Activated CD4-positive, CD25-positive, alpha-beta regulatory T cell treated with anti-CD3 and anti-CD28 coated beads, Interleukin-2, amount 50 U/mL, for 16 hours (primary cell): Measurements from ENCODE around the gene CMIP.

Experiments used
- DNase-seq: peaks from one replicate; pipeline ENCODE4 v3.0.0-alpha.2; 2020; ENCODE audit warnings: low read depth, low spot score

CMIP gene

DNA sequence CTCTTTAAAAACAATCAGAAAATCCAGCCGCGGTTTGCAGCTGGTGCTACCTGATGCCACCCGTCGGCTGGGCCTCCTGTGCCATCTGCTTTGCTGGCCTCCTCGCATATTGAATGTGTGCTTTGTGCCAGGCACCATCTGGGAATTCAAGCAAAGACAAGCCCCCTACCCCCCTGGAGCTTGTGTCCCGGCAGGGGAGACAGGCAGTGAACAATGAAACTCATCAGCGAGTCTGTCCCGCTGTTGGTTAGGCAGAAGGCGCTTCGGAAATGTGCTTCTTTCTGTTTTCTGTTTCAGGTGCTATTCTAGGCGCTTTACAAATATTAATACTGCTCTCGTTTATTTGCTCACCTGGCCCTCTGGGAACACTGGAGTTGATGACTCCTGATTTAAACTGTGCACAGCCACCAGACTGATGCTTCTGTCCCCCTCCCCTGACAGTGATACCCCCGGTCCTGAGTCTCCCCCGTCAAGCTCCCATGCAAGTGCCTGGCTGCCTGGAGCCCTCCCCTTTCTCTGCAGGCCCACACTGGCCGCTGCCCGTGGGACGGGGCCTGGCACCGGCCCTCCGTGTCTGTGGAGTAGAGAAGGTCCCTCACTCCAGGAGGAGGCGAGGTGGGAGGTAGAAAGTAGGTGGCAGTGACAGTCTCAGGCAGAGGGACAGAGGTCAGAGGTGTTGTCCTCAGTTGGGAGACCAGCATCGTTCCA lies 208.3 kb downstream of the CMIP start:
- DNase-seq = no peak

DNA sequence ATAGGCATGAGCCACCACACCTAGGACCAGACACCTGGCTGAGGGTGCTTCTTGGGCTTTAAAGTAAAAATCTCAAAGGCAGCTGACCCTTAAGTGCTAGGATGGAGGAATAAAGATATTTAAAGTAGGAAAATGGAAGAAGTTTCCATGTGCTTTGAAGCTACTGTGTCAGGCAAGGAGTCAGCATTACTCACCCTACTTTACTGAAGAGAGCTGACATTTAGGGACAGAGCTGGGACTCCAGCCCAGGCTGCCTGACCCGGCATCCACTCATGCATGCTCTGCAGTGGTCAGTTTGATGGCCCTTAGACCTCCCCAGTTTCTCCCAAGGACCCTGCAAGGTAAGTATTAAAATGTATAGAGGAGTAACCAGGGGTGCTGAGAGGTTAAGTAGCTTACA lies 209.7 kb downstream of the CMIP start:
- no peak for DNase-seq

DNA sequence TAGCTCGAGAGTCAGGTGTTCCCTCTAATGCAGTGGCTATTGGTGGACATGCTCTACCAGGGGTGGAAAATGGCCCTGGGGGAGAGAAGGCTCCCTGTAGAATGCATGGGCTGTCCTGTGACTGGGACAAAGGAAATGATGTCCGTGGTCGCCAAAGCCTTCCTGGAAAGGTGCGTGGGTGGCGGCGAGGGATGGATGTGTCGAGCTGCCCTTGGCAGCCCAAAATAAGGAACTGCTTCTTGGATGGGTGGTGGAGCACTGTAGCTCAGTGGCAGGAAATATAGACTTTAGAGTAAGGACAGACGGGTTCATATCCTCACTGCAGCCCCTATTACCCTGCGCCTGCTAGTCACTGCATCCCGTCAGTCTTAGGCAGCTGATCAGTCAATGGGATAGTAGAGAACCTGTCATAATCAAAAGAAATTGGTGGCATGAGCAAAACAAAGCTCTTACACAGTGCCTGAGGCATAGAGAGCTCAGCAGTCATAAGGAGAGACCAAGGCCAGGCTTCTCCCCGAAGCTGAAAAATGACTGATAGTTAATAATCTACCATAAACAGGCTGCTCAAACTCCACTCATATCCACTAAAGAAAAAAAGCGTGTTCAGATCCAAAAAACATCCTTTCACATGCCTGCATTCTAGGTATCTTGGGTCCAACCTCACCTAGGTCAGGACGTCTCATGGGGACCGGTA lies 211.0 kb downstream of the CMIP start:
- no peak for DNase-seq

DNA sequence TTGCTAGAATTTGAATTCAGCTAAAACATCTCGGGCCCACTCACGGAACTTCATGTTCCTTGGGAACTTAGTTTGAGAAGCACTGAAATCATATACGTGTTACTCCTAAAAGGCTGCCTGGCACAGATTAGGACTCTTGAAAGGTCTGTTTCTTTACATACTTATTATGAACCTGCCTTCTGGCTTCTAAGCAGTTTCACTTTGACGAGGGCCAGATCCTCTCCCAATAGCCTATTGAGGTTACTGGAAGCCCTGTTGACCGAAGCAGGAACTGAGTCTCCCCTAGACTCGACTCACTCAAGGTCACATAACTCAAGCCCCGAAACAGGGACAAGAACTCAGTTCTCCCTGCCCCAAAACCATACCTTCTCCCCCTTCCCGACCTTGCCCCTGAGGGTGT lies 212.6 kb downstream of the CMIP start:
- no peak for DNase-seq

DNA sequence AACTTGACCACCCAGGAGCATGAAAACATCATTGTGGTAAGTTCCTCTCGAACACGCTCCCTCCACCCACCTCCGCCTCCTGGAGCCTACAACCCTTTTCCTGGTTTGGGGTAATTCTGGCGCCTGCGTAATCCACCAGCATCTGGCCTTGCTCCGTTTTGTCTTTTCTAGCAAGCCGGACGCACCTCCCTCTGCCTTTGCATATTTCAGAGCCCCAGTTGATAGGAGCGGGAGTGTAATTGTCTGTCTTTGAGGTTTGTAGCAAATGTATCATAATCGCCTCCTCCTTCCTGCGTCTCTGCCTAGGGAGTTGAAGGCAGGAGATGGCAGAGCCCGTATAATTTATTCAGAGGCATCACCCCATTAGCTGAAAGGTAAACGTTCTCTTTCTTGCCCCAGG lies 213.2 kb downstream of the CMIP start:
- DNase-seq = no peak

DNA sequence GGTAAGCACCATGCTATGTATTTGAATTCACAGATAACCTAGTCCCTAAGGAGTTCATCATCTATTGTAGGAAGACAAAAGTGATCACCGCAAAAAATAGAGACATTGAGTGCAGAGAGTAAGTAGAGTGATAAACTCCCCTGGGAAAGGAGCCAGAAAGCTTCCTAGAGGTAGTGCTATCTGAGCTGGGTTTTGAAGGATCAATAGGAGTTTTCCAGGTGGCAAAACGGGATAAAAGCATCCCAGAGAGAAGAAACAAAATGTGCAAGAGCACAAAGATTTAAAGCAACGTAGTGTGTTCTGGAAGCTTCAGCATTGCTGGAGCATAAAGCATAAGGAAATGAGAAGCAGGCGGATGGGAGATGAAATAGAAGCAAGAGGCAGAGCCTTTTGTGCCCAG lies 213.8 kb downstream of the CMIP start:
- no peak for DNase-seq

DNA sequence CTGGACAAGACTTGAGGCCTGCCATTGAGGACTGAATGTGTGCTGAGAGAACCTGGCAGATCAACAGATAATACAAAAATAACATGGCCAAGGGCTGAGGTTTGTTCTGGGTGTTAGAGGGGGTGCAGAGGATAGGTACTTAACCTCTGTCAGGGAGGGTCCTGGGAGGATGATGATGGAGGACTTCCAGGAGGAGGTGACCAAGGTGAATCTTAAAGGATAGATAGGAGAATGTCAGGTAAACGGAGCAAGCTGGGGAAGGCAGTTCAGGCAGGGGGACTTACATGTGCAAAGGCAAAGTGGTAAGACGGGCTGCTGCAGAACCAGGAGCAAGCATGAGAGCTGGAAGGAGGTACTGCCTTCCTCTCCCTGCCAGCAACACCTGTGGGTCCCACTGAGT lies 214.6 kb downstream of the CMIP start:
- no peak for DNase-seq

DNA sequence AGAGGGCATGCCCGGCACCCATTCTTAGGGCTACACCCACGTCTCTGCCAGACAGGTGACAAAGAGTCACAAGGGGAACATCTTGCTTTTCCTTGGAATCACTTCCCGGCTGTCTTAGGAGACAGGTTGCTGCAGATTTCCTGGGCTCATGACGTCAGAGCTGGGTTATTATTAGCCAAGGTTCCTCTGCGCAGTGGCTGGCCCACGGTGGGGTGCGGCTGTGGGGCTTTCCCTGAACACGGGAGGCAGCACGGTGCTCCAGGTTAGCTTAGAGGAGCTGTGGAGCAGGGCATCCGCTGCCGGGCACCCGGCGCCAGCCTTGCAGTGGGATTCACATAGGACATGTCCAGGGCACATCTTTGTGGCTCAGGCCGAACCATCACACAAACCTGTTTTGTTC lies 216.5 kb downstream of the CMIP start:
- no peak for DNase-seq

DNA sequence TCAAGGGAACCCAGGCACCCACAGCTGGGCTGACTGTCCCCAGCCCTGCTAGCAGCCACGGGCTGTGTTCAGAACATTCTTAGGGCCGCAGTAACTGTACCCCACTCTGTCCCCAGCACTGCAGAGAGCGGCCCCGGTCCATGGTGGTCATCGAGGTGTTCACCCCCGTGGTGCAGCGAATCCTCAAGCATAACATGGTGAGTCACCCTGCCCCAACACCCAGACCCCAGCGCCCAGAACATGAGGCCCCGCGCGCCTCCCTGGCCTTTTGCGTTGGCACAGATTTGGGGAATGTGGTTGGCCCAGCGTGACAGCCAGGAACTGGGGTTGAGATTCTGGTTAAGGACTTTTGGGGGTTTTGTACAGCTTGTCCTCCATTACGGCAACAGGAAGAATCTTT lies 219.5 kb downstream of the CMIP start:
- DNase-seq = no peak

DNA sequence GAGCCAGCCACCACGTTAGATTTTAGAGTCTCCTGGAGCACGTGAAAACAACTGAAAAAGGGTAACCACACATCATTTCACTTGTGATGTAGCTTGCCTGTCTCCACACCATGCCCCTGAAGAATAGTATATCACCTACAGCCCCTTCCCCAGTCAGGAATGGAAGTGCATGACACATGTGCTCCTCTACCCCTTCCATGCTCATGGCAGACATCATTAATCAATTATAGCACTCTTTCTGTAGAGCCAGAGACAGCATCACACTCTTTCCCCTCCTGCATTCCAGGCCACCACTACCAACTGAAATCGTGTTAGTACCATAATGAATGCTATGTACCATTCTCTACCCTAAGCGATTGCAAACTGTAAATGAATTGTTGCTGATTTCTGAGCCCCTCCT lies 221.0 kb downstream of the CMIP start:
- DNase-seq = no peak

DNA sequence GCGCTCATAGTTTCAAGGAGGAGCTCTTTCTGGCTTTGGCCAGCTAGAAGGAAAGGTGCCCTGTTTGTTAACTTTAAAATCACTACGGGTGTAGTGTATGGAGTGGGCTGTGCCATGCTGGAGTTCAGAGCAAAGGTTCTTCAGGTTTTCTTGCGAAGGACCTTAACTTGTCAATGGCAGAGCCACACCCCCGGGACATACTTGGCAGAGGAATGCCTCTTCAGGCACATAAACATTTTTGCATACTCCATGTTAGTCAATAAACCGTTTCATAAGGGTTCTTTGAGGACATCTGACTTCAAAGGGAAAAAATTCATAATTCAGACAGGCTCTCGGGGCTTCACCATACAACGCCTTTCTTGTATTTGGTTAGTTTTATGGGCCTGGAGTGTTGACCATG lies 221.5 kb downstream of the CMIP start:
- no peak for DNase-seq

DNA sequence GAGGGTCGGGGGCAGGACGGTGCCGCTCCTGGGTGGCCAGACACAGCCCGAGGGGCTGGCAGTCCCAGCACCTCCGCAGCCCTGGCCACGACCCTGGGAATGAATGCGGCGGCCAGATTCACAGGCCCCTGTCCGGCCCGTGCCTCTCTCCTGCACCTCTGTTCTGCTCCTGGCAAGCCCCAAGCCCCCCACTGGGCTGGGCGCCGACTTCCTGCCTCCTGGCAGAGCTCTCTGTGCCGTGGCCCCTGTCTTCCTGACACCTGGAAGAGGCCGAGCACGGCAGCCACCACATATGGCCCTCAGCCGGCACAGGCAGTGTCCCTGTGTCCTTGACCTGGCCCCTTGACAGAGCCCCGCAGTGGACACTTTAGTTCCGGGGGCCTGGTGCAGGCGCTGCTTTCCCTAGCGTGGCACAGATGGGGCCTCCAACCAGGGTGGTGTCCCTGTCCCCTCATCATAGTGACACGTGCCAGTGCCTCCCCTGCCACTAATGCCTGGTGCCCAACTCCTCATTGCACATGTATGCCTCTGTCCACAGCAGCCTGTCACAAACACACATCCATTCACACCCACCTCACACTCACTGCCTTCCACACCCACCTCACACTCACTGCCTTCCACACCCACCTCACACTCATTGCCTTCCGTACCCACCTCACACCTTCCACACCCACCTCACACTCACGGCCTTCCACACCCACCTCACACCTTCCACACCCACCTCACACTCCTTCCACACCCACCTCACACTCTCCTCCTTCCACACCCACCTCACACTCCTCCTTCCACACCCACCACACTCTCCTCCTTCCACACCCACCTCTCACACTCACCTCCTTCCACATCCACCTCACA lies 223.9 kb downstream of the CMIP start:
- DNase-seq = no peak

DNA sequence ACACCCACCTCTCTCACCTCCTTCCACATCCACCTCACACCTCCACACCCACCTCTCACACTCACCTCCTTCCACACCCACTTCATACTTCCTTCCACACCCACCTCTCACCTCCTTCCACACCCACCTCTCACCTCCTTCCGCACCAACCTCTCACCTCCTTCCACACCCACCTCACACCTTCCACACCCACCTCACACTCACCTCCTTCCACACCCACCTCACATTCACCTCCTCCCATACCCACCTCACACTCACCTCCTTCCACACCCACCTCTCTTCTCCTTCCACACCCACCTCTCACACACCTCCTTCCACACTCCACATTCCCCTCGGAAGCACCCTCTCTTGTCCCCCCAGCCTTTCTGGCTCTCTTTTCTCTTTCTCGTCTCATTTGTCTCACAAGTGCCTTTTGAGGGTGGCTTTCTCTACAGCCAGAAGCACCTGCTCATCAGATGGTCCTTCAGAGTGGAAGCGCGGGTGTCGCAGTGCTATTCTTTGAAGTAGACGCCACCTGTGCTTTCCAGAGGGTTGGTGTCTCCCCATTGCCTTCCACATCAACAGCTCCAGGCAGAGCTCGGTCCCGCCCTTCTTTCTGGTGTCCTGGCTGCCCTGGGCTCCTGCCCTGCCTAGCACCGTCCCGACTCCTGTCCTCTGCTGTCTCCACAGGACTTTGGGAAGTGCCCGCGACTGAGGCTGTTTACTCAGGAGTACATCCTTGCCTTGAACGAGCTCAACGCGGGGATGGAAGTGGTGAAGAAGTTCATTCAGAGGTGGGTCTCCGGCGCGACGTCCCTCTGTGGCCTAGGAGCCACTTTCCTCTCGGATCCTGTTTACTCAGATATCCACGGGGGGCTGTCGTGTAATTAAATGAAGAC lies 225.1 kb downstream of the CMIP start:
- DNase-seq = no peak

DNA sequence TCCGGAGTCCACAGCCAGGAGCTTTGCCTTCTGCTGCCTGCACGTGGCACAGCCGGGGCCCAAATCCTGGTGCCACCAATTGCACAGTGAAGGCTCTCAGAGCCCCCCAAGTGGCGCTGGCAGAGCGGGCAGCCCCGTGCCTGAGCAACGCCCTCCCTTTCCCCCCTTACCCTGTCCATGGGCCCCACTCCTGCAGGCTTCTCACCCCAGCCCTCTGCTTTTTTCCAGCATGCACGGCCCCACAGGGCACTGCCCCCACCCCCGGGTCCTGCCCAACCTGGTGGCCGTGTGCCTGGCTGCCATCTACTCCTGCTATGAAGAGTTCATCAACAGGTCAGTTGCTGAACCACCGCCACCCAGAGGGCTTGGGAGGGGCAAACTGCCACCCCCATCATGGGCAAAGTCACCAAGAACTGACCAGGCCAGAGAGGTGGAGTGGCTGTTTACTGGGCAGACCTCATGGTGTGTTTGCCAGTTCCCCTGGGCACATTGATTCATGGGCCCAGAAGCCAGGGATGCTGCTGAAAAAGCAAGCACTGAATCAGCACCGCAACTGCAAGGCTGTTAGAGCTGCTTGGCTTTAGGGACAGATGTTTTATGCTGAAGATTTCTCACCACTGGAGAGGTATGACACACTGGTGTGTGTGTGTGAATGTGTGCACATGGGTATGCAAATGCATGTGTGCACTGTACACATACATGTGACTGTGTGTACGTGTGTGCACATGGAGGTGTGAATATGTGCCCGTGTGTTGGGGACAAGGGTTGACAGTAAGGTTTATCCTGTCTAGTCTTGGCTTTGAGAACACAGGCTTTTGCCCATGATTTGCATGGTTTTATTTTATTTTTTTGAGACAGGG lies 227.4 kb downstream of the CMIP start:
- DNase-seq = no peak

DNA sequence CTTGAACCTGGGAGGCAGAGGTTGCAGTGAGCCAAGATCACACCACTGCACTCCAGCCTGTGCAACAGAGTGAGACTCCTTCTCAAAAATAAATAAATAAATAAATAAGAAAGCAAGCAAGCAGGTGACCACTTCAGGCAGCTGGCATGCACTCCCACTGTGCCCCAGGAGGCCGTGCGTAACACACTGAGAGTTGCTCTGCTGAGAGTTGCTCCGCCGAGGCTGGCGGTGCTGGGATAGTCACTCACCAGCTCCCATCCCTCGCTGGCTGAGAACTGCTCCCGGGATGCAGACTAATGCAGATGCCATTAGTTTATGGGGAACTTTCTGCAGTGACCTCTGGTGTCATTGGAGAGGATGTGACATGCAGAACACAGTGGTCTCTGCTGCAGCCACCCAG lies 228.8 kb downstream of the CMIP start:
- DNase-seq = no peak

DNA sequence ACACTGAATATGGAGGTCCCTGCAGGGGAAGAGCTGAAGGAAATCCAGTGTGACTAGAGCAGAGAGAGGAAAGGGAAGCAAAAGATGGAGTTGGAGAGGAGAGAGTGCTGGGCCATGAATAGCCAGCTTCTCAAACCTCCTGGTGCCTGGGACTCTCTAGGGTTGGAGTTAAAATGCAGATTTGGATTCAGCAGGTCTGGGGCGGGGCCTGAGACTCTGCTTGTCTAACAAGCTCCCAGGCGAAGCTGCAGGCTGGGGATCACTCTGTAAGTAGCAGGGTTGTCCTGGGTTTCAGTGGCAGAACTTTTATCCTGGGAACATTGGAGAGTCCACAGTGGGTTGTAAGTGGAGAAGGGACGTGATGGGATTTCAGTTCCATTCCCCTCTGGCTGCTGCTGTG lies 231.1 kb downstream of the CMIP start:
- DNase-seq = no peak

DNA sequence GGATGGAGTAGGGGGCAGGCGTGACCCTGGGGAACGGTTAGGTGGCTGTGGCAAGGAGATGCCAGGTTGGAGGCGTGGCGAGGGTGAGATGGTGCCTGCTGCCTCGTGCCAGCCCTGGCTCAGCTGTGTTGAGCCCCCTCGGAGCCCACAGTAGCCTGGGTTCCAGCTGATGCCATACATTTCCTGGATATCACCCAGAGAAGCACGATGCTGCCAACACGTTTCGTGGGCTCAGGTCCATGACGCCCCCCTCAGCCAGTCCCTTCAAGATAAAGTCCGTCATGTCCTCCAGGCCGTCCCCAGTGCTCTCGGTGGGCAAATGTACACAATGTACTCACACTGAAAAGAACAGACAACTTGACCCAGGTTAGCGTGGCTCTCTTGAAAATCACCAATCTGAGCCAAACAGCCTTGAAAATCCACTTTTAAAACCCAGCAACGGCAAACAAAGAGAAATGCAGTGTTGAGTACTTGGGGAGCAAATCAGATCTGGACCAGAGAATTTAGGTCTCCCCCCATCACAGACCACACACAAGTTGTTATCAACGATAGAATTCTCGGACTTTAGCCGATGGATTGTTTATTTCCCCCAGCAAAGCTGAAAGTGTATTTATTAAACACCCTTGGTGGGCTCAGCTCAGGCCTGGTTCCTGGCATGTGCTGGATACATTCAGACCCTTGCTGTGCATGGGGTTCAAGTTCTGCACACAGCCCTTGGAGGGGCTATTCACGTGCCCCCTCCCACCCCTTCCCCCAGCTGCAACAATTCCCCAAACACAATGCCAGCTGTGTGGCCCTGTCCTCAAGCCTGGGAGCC lies 231.7 kb downstream of the CMIP start:
- no peak for DNase-seq

DNA sequence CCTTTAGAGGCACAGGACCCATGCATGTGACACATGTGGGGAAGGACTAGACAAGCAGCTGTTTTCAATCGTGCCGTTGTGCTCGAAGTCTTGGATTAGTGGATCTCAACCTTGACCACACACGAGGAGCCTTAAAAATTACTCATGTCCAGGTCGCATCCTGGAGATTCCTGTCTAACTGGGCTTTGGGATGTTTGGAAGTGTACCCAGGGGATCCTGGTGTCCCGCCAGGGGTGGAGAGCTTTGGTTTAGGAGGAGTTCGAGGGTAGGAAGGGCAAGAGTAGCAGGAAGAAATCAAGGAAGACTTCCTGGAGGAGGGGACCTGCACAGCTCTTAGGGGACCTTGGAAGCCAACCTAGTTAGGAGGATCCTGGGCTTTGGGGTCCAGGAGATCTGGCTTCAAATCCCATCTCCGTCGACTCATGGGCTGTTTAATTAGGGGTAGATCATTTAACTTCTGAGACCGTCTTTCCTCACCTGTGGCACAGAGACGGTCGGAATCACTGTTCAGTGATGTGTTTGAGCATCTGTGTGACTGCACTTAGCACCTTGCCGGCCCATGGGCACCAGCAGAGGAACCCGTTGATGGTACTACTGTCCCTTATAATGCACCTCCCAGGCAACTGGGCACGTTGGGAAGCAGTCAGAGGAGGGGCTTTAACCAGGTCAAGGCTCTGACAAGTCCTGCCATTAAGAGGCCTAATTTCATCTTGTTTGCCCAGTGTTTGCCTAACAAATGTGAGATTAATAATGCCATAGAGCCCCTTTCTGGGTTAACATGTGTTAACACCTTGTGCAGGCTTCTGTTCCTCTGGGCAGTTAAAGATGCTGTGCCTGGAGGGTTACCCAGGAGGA lies 232.5 kb downstream of the CMIP start:
- DNase-seq = no peak
